ENCODE results near the gene NPY. TPM values are rescaled to one million over a fixed set of nuclear protein-coding genes. Genes with fewer than 3 reads are reported as not detected.

The NPY gene
- total RNA-seq, 2 experiments from 2014 or later = not detected

- CTCF ChIA-PET = no interaction called here
- POLR2A ChIA-PET = no interaction called here
Measured at GRCh38 chr7:24312588-24312987, 28.6 kb downstream of the NPY start.

GRCh38 chr7:24313777-24314176 is 29.8 kb downstream of the NPY start:
- ChIA-PET POLR2A (no interaction called here), CTCF (interaction anchor here (0.6 to 0.7 kb wide), 2 partner anchors 56 to 124 kb away, joined by 3 to 4 read pairs; no protein-coding TSS in a partner anchor)

GRCh38 chr7:24316340-24316739 is 32.4 kb downstream of the NPY start:
- ChIA-PET POLR2A (no interaction called here), CTCF (interaction anchor here (0.6 kb wide), 1 partner anchor 773 kb away, joined by 3 read pairs; no protein-coding TSS in a partner anchor)

GRCh38 chr7:24318326-24318725 is 34.3 kb downstream of the NPY start:
- CTCF ChIA-PET = no interaction called here
- POLR2A ChIA-PET = no interaction called here

- POLR2A ChIA-PET = no interaction called here
- CTCF ChIA-PET = no interaction called here
Measured at GRCh38 chr7:24319209-24319608, 35.2 kb downstream of the NPY start.

GRCh38 chr7:24323961-24324480 is 40.0 kb downstream of the NPY start:
- POLR2A ChIA-PET = no interaction called here
- CTCF ChIA-PET = interaction anchor here (0.6 kb wide), 1 partner anchor 1253 kb away, joined by 3 read pairs; no protein-coding TSS in a partner anchor

- CTCF ChIA-PET = no interaction called here
- POLR2A ChIA-PET = no interaction called here
Measured at GRCh38 chr7:24325708-24326107, 41.7 kb downstream of the NPY start.

- CTCF ChIA-PET = no interaction called here
Measured at GRCh38 chr7:24328050-24328449, 44.1 kb downstream of the NPY start.

GRCh38 chr7:24328894-24329293 is 44.9 kb downstream of the NPY start:
- POLR2A ChIA-PET = no interaction called here

More at GRCh38 chr7:24328050-24328449, 44.1 kb downstream of the NPY start:
- POLR2A ChIA-PET = no interaction called here

GRCh38 chr7:24334012-24334411 is 50.0 kb downstream of the NPY start:
- CTCF ChIA-PET = no interaction called here
- POLR2A ChIA-PET = no interaction called here

More at GRCh38 chr7:24328894-24329293, 44.9 kb downstream of the NPY start:
- CTCF ChIA-PET = no interaction called here

GRCh38 chr7:24334627-24335026 is 50.6 kb downstream of the NPY start:
- POLR2A ChIA-PET = interaction anchor here (0.7 kb wide), 1 partner anchor 1333 kb away, joined by 3 read pairs; no protein-coding TSS in a partner anchor
- CTCF ChIA-PET = no interaction called here

- POLR2A ChIA-PET = no interaction called here
- CTCF ChIA-PET = no interaction called here
Measured at GRCh38 chr7:24336461-24336860, 52.5 kb downstream of the NPY start.

GRCh38 chr7:24337180-24337579 is 53.2 kb downstream of the NPY start:
- CTCF ChIA-PET = no interaction called here
- POLR2A ChIA-PET = no interaction called here

- ChIA-PET CTCF (no interaction called here), POLR2A (no interaction called here)
Measured at GRCh38 chr7:24339575-24339974, 55.6 kb downstream of the NPY start.

GRCh38 chr7:24340727-24341126 is 56.7 kb downstream of the NPY start:
- POLR2A ChIA-PET = no interaction called here
- CTCF ChIA-PET = interaction anchor here (1.1 kb wide), 1 partner anchor 53 kb away, joined by 3 read pairs; no protein-coding TSS in a partner anchor

All from activated CD8-positive, alpha-beta memory T cell treated with anti-CD3 and anti-CD28 coated beads for 36 hours (primary cell).